Psoas muscle (tissue), 8 donors: Measurements from ENCODE around the gene HPD. TPM values are rescaled to one million over a fixed set of nuclear protein-coding genes. Genes with fewer than 3 reads are reported as not detected.
"Not testable (repeated sequence)": the region's sequence is repeated elsewhere in the genome, so short reads cannot be mapped to it uniquely, and the experiment has no call there.

Experiments
- ATAC-seq, 4 donors: fragments of 200-7000 bp; cut with Tn5 transposase; one replicate each; pipeline ENCODE4 v1.9.1; 2020; ENCODE audit warnings: moderate library complexity in 3 of 4, mild to moderate bottlenecking in 2 of 4
- DNase-seq, 2 donors: peaks; one replicate each; pipeline ENCODE4 v3.0.0-alpha.2; 2020
- H3K27ac ChIP-seq: fragments of 200-600 bp; one replicate; pipeline ENCODE4 v1.8.0; 2022
- H3K27me3 ChIP-seq, 3 donors: fragments of 200-600 bp in 1 of 3; one replicate each; pipeline versions ENCODE4 v1.6.1 to v1.8.0; 2013 to 2022; ENCODE audit warnings: low read length in 2 of 3, mild to moderate bottlenecking in 2 of 3, moderate library complexity in 1 of 3; ENCODE audit not compliant: insufficient read depth in 3 of 3
- H3K36me3 ChIP-seq, 2 donors: fragments of 200-600 bp in 1 of 2; one replicate each; pipeline versions ENCODE4 v1.6.1 to v1.8.0; 2013 to 2022; ENCODE audit warnings: low read depth in 1 of 2, mild to moderate bottlenecking in 1 of 2, moderate library complexity in 1 of 2; ENCODE audit not compliant: insufficient read depth in 1 of 2
- H3K4me1 ChIP-seq: fragments of 200-600 bp; one replicate; pipeline ENCODE4 v1.8.0; 2022
- H3K4me3 ChIP-seq: fragments of 200-600 bp; one replicate; pipeline ENCODE4 v1.8.0; 2022; ENCODE audit warnings: mild to moderate bottlenecking
- H3K9me3 ChIP-seq: fragments of 200-600 bp; one replicate; pipeline ENCODE4 v1.8.0; 2022
- CTCF ChIP-seq: fragments of 200-600 bp; IDR thresholded peaks from one replicate; pipeline ENCODE4 v1.8.0; 2022; ENCODE audit warnings: antibody characterized with exemption
- WGBS, 3 donors: extraction: QIAGEN DNeasy Blood & Tissue Kit; methylation state at CpG; one replicate each; pipeline versions ENCODE4 v1.1.6 to v1.1.7; 2013; 5-methylcytosine and 5-hydroxymethylcytosine counted together
- intact Hi-C, 2 donors: fragments of 100-400 bp; cut with DNase I; formaldehyde crosslinking; loops; one replicate each; pipeline versions ENCODE4 v1.11.0 to v1.14.2; 2022
- polyA plus RNA-seq, 3 donors: library from polyadenylated mRNA; stranded (reverse); fragments of 200-250 nt; gene quantifications; one replicate each; pipeline ENCODE4 v1.2.3, GENCODE V29; 2013
- total RNA-seq, 4 donors: library from RNA; stranded (reverse); fragmentation: NEBNext Ultra II Directional in 2 of 4; extraction: Animal tissue kit (Norgen Biotek cat#: 25700) in 2 of 4; gene quantifications; one replicate each; pipeline versions ENCODE4 v1.2.1 to v1.2.4, GENCODE V29; 2021 to 2023
- donor health status: healthy with polysubstance abuse.
- donor health status: DM: no; HTN: no; CAD: no; lungs with moderate emphysema.
- donor health status: Bipolar disorder and iron deficiency.
- donor health status: healthy.
- donor health status: DM: yes; HTN: yes; CAD: no.
- donor health status: DM: no; HTN: no; CAD: no.
- donor health status: DM: no; HTN: no; CAD: no.
- donor health status: DM: yes; HTN: yes; CAD: no.

HPD gene
- total and polyA plus RNA-seq, 7 donors, result 0.67 to 3.3 (median 1.6) TPM

GRCh38 chr12:121898287-121898686 lies 39.6 kb upstream of the HPD start:
- Histone ChIP-seq H3K4me1 (peaks cover 9% of the 10 kb centered on the region), H3K27me3 (no peaks in the 10 kb centered on the region), H3K36me3 (peaks cover 13 to 90% of the 10 kb centered on the region in 2 donors), H3K9me3 (no peaks in the 10 kb centered on the region), H3K4me3 (no peak overlapping the region), H3K27ac (no peak overlapping the region)
- intact Hi-C loops, result no loop called here
- ATAC-seq (no peak), DNase-seq (no peak)
- 43 to 90% (median 80%) methylated on average over 5 of the region's 5 CpGs for WGBS, 3 donors
- no peak for TF ChIP-seq CTCF

GRCh38 chr12:121894633-121895032 lies 36.0 kb upstream of the HPD start:
- Histone ChIP-seq H3K4me3 (no peak overlapping the region), H3K4me1 (peaks cover 25% of the 10 kb centered on the region), H3K27ac (no peak overlapping the region), H3K9me3 (no peaks in the 10 kb centered on the region), H3K27me3 (no peaks in the 10 kb centered on the region), H3K36me3 (peaks cover 7 to 78% of the 10 kb centered on the region in 2 donors)
- WGBS, 3 donors, result 54 to 65% (median 55%) methylated on average over 7 of the region's 7 CpGs
- DNase-seq (no peak), ATAC-seq (peak in 2 of 4 donors; percentile 36 to 54)
- peak; percentile 5 for TF ChIP-seq CTCF
- intact Hi-C loops, result no loop called here

GRCh38 chr12:121893961-121894460 lies 35.4 kb upstream of the HPD start:
- DNase-seq (no peak), ATAC-seq (peak in 1 of 4 donors; percentile 23)
- no peaks in the 10 kb centered on the region for H3K9me3 ChIP-seq
- H3K36me3 ChIP-seq, result peaks cover 7 to 72% of the 10 kb centered on the region in 2 donors
- peaks cover 29% of the 10 kb centered on the region for H3K4me1 ChIP-seq
- H3K27me3 ChIP-seq, result no peaks in the 10 kb centered on the region
- H3K4me3 ChIP-seq, result no peak overlapping the region
- TF ChIP-seq CTCF, result no peak
- whole genome bisulfite sequencing, 3 donors, result 25 to 36% (median 27%) methylated on average over 1 of the region's 1 CpG
- H3K27ac ChIP-seq, result peak overlapping the region; percentile 3
- intact Hi-C loops, result no loop called here

GRCh38 chr12:121892673-121893561 lies 34.3 kb upstream of the HPD start:
- ATAC-seq (no peak), DNase-seq (no peak)
- Histone ChIP-seq H3K4me1 (peaks cover 29% of the 10 kb centered on the region), H3K9me3 (no peaks in the 10 kb centered on the region), H3K4me3 (no peak overlapping the region), H3K27me3 (no peaks in the 10 kb centered on the region), H3K27ac (peak overlapping the region; percentile 3), H3K36me3 (peaks cover 5 to 61% of the 10 kb centered on the region in 2 donors)
- no peak for TF ChIP-seq CTCF
- WGBS, 3 donors, result 77 to 82% (median 79%) methylated on average over 13 of the region's 13 CpGs
- intact Hi-C loops, result no loop called here

GRCh38 chr12:121889661-121890060 lies 31.0 kb upstream of the HPD start:
- not testable (repeated sequence) for H3K9me3 ChIP-seq, ATAC-seq, H3K27me3 ChIP-seq, DNase-seq, H3K27ac ChIP-seq
- WGBS, 3 donors, result 43 to 51% (median 45%) methylated on average over 6 of the region's 6 CpGs
- H3K36me3 ChIP-seq, result peaks cover 0 to 29% of the 10 kb centered on the region in 2 donors
- intact Hi-C loops, result loop anchor here (2.0 to 10.0 kb wide), 5 partner anchors 29 to 195 kb away; no protein-coding TSS in a partner anchor
- H3K4me3 ChIP-seq, result peak overlapping the region; percentile 72
- peaks cover 28% of the 10 kb centered on the region for H3K4me1 ChIP-seq
